ENCODE data around the gene ANLN. TPM values are rescaled to one million over a fixed set of nuclear protein-coding genes. Genes with fewer than 3 reads are reported as not detected.

Gene ANLN
- total RNA-seq, 1 experiment from 2014 or later = 130 TPM

DNA sequence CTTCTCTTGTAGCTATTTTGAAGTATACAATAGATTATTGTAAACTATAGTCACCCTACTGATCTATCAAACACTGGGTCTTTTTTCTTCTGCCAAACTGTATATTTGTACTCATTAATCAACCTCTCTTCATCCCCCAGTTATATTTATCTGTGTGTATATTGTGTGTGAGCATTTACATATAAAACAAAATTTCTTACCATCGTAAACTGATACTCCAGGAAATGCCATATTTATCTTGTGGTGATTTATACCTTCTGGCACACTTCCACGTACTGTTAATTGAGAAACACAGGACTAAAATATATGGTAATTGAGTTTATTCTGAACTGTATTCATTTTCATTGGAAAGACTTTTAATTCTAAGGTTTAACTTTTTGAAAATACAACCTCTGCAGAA lies 18.9 kb downstream of the ANLN start:
- no peak overlapping the region for H2AFZ ChIP-seq (ENCODE audit: low read depth, low read length, poor library complexity, severe bottlenecking)
- H3K27ac ChIP-seq (ENCODE audit: low read depth, low read length) = no peak overlapping the region
- intact Hi-C loops (cut with micrococcal nuclease) = no loop called here
- BruUV-seq (replicated peaks) = no TSS peak
- ChIA-PET CTCF (no interaction called here), POLR2A (no interaction called here), RAD21 (ENCODE audit: low non-redundant PET in 1 of 2, low total read pairs in 2 of 2, uncharacterized antibody in 2 of 2, unreplicated experiment in 2 of 2) (no interaction called here)
- no peak for ATAC-seq
- no peaks in the 10 kb centered on the region for H3K4me1 ChIP-seq (ENCODE audit: control insufficient read depth in 1 of 2, insufficient read depth in 2 of 2, low read length in 2 of 2)
- DNase-seq (ENCODE audit: low read depth, low spot score) = no peak
- no peak overlapping the region for H3K4me2 ChIP-seq (ENCODE audit: low read length)
- H3K4me3 ChIP-seq (replicated peaks in 1 of 2; ENCODE audit: low read depth in 1 of 2, low read length in 2 of 2) = no peak overlapping the region
- H4K20me1 ChIP-seq (ENCODE audit: insufficient read depth) = peaks cover 9% of the 10 kb centered on the region
- H3K9me3 ChIP-seq (ENCODE audit: control insufficient read depth in 1 of 2, insufficient read depth in 1 of 2, low read depth in 1 of 2, low read length in 2 of 2) = no peaks in the 10 kb centered on the region
- H3K9me2 ChIP-seq (ENCODE audit: insufficient read depth) = no peaks in the 10 kb centered on the region
- H3K79me2 ChIP-seq (ENCODE audit: insufficient read depth, low read length) = peaks cover 96% of the 10 kb centered on the region
- TF ChIP-seq, protein P1, sequence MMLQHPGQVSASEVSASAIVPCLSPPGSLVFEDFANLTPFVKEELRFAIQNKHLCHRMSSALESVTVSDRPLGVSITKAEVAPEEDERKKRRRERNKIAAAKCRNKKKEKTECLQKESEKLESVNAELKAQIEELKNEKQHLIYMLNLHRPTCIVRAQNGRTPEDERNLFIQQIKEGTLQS (IDR thresholded peaks at IDR 0.05) = no peak
- TF ChIP-seq ELF1 (IDR thresholded peaks at IDR 0.05; ENCODE audit: borderline replicate concordance, low read depth) (no peak), SP1 (IDR thresholded peaks at IDR 0.05; ENCODE audit: low read depth) (no peak), EZH2 (IDR thresholded peaks at IDR 0.05) (no peak), YY1 (IDR thresholded peaks at IDR 0.05; ENCODE audit: extremely low read depth, insufficient replicate concordance, low read depth, low read length) (no peak)
- peaks cover 44 to 76% of the 10 kb centered on the region in 2 experiments for H3K36me3 ChIP-seq (ENCODE audit: control insufficient read depth in 1 of 2, insufficient read depth in 2 of 2, low read length in 2 of 2)
- no peak overlapping the region for H3K9ac ChIP-seq (ENCODE audit: low read length)
- no peaks in the 10 kb centered on the region for H3K27me3 ChIP-seq (ENCODE audit: insufficient read depth, low read length)

DNA sequence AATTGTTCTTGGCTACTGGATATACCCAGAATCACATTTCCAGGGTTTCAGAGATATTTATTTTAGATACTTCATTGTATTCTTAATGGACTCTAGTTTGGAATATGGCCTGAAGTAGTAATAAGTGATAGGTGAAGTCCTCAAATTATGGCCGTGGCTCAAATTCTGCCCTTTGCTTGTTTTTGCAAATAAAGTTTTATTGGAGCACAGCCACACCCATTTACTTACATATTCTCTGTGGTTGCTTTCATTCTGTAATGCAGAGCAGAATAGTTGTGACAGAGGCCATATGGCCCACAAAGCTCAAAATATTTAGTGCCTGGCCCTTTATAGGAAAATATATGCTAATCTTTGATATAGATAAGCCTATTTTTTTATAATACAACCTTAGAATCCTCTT lies 19.5 kb downstream of the ANLN start:
- RAD21 ChIA-PET (ENCODE audit: low non-redundant PET in 1 of 2, low total read pairs in 2 of 2, uncharacterized antibody in 2 of 2, unreplicated experiment in 2 of 2) = no interaction called here
- Histone ChIP-seq H3K36me3 (ENCODE audit: control insufficient read depth in 1 of 2, insufficient read depth in 2 of 2, low read length in 2 of 2) (peaks cover 47 to 79% of the 10 kb centered on the region in 2 experiments), H3K27me3 (ENCODE audit: insufficient read depth, low read length) (no peaks in the 10 kb centered on the region), H3K9me3 (ENCODE audit: control insufficient read depth in 1 of 2, insufficient read depth in 1 of 2, low read depth in 1 of 2, low read length in 2 of 2) (no peaks in the 10 kb centered on the region), H2AFZ (ENCODE audit: low read depth, low read length, poor library complexity, severe bottlenecking) (no peak overlapping the region), H3K4me3 (replicated peaks in 1 of 2; ENCODE audit: low read depth in 1 of 2, low read length in 2 of 2) (no peak overlapping the region), H3K4me1 (ENCODE audit: control insufficient read depth in 1 of 2, insufficient read depth in 2 of 2, low read length in 2 of 2) (no peaks in the 10 kb centered on the region), H3K9me2 (ENCODE audit: insufficient read depth) (no peaks in the 10 kb centered on the region), H3K4me2 (ENCODE audit: low read length) (no peak overlapping the region), H3K9ac (ENCODE audit: low read length) (no peak overlapping the region), H3K79me2 (ENCODE audit: insufficient read depth, low read length) (peaks cover 94% of the 10 kb centered on the region), H4K20me1 (ENCODE audit: insufficient read depth) (peaks cover 9% of the 10 kb centered on the region), H3K27ac (ENCODE audit: low read depth, low read length) (no peak overlapping the region)
- POLR2A ChIA-PET = no interaction called here
- BruUV-seq (replicated peaks) = no TSS peak
- DNase-seq (ENCODE audit: low read depth, low spot score) = no peak
- CTCF ChIA-PET = no interaction called here
- no peak for ATAC-seq
- intact Hi-C loops (cut with micrococcal nuclease) = no loop called here
- TF ChIP-seq EZH2phosphoT487 (IDR thresholded peaks at IDR 0.05; ENCODE audit: borderline replicate concordance) (no peak), JUND (IDR thresholded peaks at IDR 0.05) (no peak), SIN3A (IDR thresholded peaks at IDR 0.05; ENCODE audit: low read depth) (no peak), ZNF274 (IDR thresholded peaks at IDR 0.05; ENCODE audit: low read depth, low read length) (no peak), TCF7L2 (IDR thresholded peaks at IDR 0.05; ENCODE audit: borderline replicate concordance, extremely low read depth, insufficient read depth, insufficient read length) (no peak), YY1 (IDR thresholded peaks at IDR 0.05; ENCODE audit: extremely low read depth, insufficient replicate concordance, low read depth, low read length) (no peak), CBX3 (IDR thresholded peaks at IDR 0.05; ENCODE audit: low read depth) (no peak)
- TF ChIP-seq, protein P2, sequence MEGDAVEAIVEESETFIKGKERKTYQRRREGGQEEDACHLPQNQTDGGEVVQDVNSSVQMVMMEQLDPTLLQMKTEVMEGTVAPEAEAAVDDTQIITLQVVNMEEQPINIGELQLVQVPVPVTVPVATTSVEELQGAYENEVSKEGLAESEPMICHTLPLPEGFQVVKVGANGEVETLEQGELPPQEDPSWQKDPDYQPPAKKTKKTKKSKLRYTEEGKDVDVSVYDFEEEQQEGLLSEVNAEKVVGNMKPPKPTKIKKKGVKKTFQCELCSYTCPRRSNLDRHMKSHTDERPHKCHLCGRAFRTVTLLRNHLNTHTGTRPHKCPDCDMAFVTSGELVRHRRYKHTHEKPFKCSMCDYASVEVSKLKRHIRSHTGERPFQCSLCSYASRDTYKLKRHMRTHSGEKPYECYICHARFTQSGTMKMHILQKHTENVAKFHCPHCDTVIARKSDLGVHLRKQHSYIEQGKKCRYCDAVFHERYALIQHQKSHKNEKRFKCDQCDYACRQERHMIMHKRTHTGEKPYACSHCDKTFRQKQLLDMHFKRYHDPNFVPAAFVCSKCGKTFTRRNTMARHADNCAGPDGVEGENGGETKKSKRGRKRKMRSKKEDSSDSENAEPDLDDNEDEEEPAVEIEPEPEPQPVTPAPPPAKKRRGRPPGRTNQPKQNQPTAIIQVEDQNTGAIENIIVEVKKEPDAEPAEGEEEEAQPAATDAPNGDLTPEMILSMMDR (IDR thresholded peaks at IDR 0.05 in 2 of 3, conservative IDR thresholded peaks at IDR 0.05 in 1 of 3; ENCODE audit: borderline replicate concordance in 1 of 3, insufficient read depth in 1 of 3, low read depth in 2 of 3, low read length in 2 of 3) = no peak
- TF ChIP-seq, protein P3, sequence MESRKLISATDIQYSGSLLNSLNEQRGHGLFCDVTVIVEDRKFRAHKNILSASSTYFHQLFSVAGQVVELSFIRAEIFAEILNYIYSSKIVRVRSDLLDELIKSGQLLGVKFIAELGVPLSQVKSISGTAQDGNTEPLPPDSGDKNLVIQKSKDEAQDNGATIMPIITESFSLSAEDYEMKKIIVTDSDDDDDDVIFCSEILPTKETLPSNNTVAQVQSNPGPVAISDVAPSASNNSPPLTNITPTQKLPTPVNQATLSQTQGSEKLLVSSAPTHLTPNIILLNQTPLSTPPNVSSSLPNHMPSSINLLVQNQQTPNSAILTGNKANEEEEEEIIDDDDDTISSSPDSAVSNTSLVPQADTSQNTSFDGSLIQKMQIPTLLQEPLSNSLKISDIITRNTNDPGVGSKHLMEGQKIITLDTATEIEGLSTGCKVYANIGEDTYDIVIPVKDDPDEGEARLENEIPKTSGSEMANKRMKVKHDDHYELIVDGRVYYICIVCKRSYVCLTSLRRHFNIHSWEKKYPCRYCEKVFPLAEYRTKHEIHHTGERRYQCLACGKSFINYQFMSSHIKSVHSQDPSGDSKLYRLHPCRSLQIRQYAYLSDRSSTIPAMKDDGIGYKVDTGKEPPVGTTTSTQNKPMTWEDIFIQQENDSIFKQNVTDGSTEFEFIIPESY (IDR thresholded peaks at IDR 0.05; ENCODE audit: extremely low read depth, insufficient replicate concordance, low read length) = no peak
